ENCODE results near the gene GSAP. TPM values are rescaled to one million over a fixed set of nuclear protein-coding genes. Genes with fewer than 3 reads are reported as not detected.

The GSAP gene
- polyA plus RNA-seq, 1 of the 3 experiments (the other 2 are of a cell fraction): 5.9 TPM

GRCh38 chr7:77393261-77393660 lies 22.9 kb downstream of the GSAP start:
- Histone ChIP-seq H3K27me3 (ENCODE audit: insufficient read depth) (no peaks in the 10 kb centered on the region), H2AFZ (ENCODE audit: low read depth) (no peak overlapping the region), H3K36me3 (replicated peaks in 1 of 2; ENCODE audit: control insufficient read depth in 1 of 2, insufficient read depth in 2 of 2, low read length in 1 of 2) (no peaks in the 10 kb centered on the region), H3K4me3 (ENCODE audit: low read depth in 2 of 2, low read length in 1 of 2) (no peak overlapping the region), H3F3A (replicated peaks; ENCODE audit: insufficient read depth) (no peaks in the 10 kb centered on the region), H3K4me2 (no peak overlapping the region), H4K20me1 (ENCODE audit: insufficient read depth) (no peaks in the 10 kb centered on the region), H3K4me1 (ENCODE audit: control insufficient read depth in 1 of 2, insufficient read depth in 2 of 2, low read depth in 1 of 2, low read length in 1 of 2) (no peaks in the 10 kb centered on the region; a peak in 1 of 4 replicates), H3K9ac (no peak overlapping the region), H3K27ac (ENCODE audit: low read depth in 2 of 2, low read length in 1 of 2) (no peak overlapping the region), H3K79me2 (ENCODE audit: insufficient read depth) (no peaks in the 10 kb centered on the region), H3K9me3 (no peaks in the 10 kb centered on the region), H3K9me2 (no peaks in the 10 kb centered on the region)
- TF ChIP-seq USF2 (IDR thresholded peaks at IDR 0.05; ENCODE audit: borderline replicate concordance, low read depth, low read length) (no peak), EZH2phosphoT487 (IDR thresholded peaks at IDR 0.05; ENCODE audit: borderline replicate concordance, low read depth) (no peak), RFX5 (IDR thresholded peaks at IDR 0.05; ENCODE audit: low read length) (no peak), ZBTB33 (IDR thresholded peaks at IDR 0.05; ENCODE audit: borderline replicate concordance, low read depth) (no peak), RCOR1 (IDR thresholded peaks at IDR 0.05; ENCODE audit: low read length) (no peak), SIN3A (IDR thresholded peaks at IDR 0.05; ENCODE audit: borderline replicate concordance, low read depth, low read length) (no peak), REST (IDR thresholded peaks at IDR 0.05; ENCODE audit: low read depth, low read length) (no peak), POLR2AphosphoS5 (IDR thresholded peaks at IDR 0.05; ENCODE audit: low read depth, low read length) (no peak), MEF2A (IDR thresholded peaks at IDR 0.05; ENCODE audit: borderline replicate concordance, low read depth) (no peak), RAD21 (IDR thresholded peaks at IDR 0.05; ENCODE audit: low read length) (no peak), TAF1 (IDR thresholded peaks at IDR 0.05; ENCODE audit: borderline replicate concordance, low read depth, low read length) (no peak), GABPA (IDR thresholded peaks at IDR 0.05; ENCODE audit: low read depth) (no peak), JUND (IDR thresholded peaks at IDR 0.05) (no peak), RXRA (IDR thresholded peaks at IDR 0.05; ENCODE audit: borderline replicate concordance, low read depth) (no peak)
- POLR2A ChIA-PET: no interaction called here
- CTCF ChIA-PET: no interaction called here
- no peak for DNase-seq
- WGBS (ENCODE audit: low lambda C conversion rate): 91% methylated on average over 5 of the region's 5 CpGs
